CD4-positive, alpha-beta T cell treated with Interleukin-6 at 100 ng/mL for 8 hours (primary cell): Measurements from ENCODE around the gene TMEFF1.
"Not testable (repeated sequence)": the region's sequence is repeated elsewhere in the genome, so short reads cannot be mapped to it uniquely, and the experiment has no call there.

Source experiments
- DNase-seq: peaks from one replicate; pipeline ENCODE4 v3.0.0-alpha.2; 2020; ENCODE audit warnings: mixed read lengths, low spot score

The TMEFF1 gene

GRCh38 chr9:100472788-100473275 is at the start of gene TMEFF1:
Gene TMEFF1, plus strand, starts transcription at chr9:100473149. Its CDS starts 396 bp downstream, at chr9:100473545.
- DNase-seq, result peak; percentile 2

GRCh38 chr9:100425758-100426157 is 47.2 kb upstream of the TMEFF1 start:
- no peak for DNase-seq

DNA sequence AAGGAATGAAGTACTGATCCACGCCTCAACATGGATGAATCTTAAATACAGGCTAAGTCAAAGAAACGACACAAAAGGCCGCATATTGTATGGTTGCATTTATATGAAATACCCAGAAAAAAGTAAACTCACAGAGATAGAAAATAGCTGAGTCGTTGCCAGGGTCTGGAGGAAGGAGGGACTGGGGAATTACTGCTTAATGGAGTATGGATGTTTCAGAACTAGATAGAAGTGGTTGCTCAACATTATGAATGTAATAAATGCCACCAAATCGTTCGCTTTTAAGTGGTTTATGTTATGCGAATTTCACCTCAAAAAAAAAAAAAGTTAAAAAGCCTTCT is 46.8 kb upstream of the TMEFF1 start:
- no peak for DNase-seq

DNA sequence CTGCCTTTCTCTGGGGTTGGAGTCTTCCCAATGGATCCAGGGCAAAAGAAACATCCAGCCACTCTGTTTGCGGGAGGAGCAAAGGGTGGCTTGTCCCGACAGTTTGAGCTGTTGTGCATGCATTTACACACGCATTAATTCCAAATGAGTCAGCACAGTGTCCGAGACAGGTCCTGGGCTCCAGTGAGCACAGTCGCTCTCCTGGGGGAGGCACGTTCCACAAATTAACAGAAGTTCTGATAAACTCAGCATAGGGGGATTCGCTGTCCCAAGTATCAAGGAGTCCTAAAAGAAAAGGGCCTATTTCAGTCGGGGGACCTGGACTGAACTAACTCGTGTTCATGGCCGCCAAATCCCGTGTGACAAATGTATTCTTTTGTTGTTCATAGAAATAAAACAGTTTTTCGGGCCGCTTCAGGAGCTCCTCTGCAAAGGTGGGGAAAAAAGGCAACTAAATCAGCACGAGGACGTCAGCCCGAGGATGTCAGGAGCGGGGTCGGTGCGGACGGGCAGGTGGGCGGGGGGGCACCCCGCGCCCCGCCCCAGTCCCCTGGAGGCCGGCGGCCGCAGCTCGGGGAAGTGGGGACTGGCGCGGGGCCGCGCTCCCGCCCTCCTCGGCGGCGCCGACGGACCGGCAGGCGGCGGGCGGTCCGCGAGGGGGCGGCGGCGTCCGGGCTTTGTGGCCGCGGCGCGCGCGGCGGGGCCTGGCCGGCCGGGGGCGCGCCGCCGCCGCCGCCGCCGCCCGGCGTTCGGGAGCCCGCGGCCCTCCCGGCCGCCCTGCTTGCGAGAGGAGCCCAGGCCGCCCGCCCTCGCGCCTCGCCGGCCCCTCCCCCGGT is 46.2 kb upstream of the TMEFF1 start, which contains the start of gene MSANTD3:
Gene MSANTD3, plus strand, starts transcription at position 614 of the 836 bp plus-strand sequence. CDS start 14,796 bp downstream, outside the sequence.
- peak; percentile 50 for DNase-seq

DNA sequence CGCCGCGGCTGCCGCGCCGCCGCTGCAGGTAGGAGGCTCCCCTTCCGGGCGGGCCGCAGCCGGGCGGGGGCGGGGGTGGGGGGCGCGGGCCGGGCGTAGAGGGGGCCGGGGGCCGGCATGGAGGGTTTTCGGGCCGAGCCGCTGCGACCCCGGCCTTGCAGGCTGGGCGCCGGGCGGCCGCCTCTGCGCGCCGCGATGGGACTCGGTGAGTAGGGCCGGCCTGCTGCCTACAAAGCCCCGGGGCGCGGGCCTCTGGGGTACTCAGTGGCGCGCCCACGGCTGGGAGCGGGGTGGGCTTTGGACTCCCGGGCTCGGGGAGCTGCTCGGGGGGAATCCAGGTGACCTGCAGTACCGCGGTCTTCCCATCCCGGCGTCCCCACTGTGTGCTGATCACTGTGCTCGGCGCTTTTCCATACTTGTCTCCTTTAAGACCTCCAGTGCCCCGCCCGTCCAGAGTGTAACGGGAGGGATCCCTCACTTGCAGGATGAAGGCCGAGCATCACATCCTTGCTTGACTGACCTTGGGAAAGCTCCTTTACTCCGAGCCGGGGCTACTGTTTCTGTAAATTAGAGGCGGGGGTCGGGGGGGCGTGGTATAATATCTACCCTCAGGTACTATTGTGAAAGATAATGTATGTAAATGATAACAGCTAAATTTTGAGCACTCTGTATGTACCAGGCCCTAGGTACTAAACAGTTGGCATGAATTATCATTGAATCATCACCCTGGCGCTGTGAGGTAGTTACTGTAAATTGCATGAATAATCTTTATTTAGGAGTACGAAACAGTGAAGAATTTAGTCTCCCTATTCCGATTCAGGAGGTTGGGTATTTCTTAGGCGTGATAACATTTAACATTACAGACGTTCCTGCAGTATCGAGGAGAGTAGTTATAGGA is 45.3 kb upstream of the TMEFF1 start:
- no peak for DNase-seq

DNA sequence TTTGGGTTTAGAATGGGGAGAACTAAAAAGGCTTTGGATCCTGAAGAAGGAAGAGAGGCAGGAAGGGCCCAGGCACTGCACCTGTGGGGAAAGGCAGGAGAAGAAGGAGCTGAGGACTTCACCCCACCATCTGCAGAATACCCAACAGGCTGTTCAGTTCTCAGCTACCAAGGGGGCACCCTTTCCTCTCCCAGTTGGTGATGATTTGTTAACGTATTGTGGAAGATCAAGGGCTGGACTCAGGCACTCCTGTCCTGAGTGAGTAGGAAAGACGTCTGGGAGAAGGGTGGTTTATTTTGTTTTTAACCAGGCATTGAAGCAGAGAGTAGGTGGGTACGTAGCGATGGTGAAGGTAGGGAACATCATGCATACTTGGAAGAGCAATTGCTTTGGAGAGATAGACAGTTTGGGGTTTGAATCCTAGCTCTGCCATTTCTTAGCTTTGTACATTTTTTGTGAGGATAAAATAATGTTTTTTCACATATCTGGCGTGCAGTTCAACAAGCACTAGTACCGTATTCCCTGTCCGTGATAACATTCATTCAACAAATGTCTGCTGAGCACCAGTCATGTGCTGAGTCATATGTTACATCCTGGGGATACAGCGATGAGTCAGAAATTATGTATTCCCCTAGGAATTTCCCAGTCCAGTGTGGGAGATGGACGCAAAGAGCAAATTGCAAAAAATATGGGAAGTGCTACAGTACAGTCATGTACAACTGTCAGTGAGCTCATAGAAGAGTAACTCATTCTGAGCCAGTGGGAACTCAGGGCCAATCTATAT is 43.9 kb upstream of the TMEFF1 start:
- no peak for DNase-seq

DNA sequence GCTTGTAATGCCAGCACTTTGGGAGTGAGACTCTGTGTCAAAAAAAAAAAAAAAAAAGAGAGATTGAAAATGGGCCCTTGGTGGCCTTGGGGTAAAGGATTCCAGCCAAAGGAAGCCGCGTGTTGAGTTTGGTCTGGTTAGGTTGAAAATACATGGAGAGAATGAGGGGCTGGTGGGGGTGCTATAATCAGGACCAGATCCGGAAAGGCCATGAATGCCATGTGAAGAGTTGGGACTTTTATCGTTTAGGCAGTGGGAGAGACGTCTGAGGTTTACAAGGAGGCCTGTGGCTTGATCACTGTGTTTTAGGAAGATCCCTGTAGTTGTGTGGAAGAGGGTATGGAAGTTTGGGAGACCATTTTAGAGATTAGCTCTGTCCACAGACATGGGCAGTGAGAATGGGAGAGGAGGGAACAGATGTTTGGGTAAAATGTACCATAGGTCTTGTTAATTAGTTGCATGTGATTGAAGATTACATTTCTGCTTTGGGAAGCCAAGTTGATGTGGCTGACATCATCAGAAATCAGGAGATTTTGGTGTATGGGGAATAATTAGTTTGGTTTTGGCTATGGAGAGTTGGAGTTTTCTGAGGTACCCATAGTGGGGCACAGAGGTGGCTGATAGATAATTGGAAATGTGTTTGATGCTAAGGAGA is 42.5 kb upstream of the TMEFF1 start:
- DNase-seq, result no peak

- no peak for DNase-seq
These were observed 41.1 kb upstream of the TMEFF1 start for GRCh38 chr9:100431886-100432285.

DNA sequence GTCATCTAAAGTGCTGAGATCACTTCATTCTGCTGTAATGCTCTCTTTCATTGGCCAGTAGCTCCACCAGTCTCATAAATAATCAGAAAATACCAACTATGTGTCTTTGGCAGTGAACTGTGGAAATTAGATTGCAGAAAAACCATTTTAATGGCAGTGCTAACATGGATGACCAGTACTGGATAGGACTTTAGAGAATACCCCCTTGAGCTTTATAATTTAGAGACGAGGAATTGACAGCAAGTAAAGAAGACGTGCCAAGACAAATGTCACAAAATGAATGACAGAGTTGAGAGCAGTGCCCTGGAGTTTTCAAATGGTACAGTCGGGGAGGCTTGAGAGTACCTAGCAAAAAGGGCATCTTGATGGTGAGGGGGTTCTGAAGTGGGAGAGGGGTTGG is 40.2 kb upstream of the TMEFF1 start:
- DNase-seq, result no peak

DNA sequence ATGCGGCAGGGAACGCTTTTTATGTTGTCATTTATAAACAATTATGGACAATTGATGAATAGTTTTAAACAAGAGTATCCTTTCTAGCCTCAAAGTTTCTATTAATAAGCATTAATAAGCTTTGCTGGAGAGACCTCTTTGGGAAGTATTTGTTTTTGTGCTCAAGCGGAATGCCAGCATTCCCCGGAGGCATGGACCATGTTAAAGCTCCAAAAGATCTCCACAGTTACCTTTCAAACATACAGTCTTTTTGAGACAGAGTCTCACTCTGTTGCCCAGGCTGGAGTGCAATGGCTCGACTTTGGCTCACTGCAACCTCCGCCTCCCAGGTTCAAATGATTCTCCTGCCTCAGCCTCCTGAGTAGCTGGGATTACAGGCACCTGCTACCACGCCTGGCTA is 36.4 kb upstream of the TMEFF1 start:
- DNase-seq, result no peak

- DNase-seq, result peak; percentile 66
These were observed 34.8 kb upstream of the TMEFF1 start for GRCh38 chr9:100437860-100438805.

- DNase-seq, result no peak
These were observed 32.9 kb upstream of the TMEFF1 start for GRCh38 chr9:100440071-100440470.

GRCh38 chr9:100440487-100440886 is 32.5 kb upstream of the TMEFF1 start:
- not testable (repeated sequence) for DNase-seq

DNA sequence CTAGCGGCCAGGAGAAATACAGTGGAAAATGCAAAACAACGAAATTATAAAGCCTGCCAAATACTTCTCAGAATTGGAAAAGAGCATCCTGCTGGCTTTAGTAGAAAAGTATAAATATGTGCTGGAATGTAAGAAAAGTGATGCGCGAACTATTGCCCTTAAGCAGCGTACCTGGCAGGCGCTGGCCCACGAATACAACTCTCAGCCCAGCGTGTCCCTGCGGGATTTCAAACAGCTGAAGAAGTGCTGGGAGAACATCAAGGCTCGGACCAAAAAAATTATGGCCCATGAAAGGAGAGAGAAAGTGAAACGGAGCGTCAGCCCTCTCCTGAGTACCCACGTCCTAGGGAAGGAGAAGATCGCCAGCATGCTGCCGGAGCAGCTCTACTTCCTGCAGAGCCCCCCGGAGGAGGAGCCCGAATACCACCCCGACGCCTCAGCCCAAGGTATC is 31.0 kb upstream of the TMEFF1 start:
- no peak for DNase-seq

GRCh38 chr9:100443781-100444768 is 28.9 kb upstream of the TMEFF1 start:
- DNase-seq, result no peak

GRCh38 chr9:100445161-100445902 is 27.6 kb upstream of the TMEFF1 start:
- no peak for DNase-seq

DNA sequence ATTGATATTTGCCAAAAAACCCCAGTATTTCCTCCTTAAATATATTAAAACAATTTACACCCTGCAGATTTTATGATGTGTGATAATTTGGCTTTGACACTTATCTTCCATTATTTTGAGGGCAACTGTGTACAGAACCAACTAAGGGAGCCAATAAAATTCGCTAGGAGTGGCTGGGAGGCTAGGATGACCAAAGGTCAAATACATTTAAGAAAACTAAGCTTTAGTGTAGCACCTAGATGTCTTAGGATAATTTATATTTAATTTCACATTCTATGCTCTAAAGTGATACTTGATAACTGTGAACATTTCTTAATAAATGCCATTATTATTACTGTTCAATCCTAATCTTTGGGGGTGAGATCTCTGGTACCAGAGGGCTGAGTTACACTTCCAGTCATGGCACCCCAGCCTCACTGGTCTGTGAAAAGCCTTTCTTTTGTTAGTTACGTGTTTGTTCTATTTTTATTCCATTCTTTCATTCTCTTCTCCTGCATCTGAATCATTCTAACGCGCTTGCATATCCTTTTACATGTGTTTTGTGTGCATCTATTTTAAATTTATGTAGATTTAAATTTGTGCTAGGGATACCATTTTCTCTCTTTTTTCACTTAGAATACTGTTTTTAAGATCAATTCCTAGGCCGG is 26.9 kb upstream of the TMEFF1 start:
- DNase-seq, result no peak

GRCh38 chr9:100447041-100447440 is 25.9 kb upstream of the TMEFF1 start:
- no peak for DNase-seq
